Muscle of arm (tissue), 12 donors: ENCODE measurements around the gene FBLN5. TPM values are rescaled to one million over a fixed set of nuclear protein-coding genes. Genes with fewer than 3 reads are reported as not detected.

Source experiments
- DNase-seq: peaks from one replicate; pipeline ENCODE4 v3.0.0-alpha.2; 2013
- polyA plus RNA-seq, 12 donors: library from polyadenylated mRNA; unstranded; fragments of 120-200 nt; gene quantifications; one replicate each; pipeline ENCODE4 v1.2.1, GENCODE V29; 2013; ENCODE audit not compliant: insufficient read length in 12 of 12

FBLN5 gene
- polyA plus RNA-seq, 12 donors = 72.2 to 129 (median 86.7) TPM; not detected in 1

DNA sequence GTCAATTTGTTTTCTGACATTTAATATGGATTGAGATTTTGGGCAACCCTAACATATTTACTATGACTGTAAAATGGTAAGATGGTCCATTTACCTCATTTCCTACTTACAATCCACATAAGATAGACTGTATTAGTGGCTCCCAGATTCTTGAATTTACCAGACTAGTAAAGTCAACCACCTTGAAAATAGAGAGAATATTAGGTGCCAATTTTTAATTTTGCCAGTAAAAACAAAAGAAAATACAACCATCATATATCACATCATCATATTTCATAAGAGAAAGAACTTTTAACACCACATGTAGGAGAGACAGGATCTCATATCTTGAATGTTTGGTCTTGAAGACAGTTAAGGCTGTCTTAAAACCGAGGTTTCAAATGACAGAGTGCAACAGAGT is 7.7 kb upstream of the FBLN5 start:
- no peak for DNase-seq

DNA sequence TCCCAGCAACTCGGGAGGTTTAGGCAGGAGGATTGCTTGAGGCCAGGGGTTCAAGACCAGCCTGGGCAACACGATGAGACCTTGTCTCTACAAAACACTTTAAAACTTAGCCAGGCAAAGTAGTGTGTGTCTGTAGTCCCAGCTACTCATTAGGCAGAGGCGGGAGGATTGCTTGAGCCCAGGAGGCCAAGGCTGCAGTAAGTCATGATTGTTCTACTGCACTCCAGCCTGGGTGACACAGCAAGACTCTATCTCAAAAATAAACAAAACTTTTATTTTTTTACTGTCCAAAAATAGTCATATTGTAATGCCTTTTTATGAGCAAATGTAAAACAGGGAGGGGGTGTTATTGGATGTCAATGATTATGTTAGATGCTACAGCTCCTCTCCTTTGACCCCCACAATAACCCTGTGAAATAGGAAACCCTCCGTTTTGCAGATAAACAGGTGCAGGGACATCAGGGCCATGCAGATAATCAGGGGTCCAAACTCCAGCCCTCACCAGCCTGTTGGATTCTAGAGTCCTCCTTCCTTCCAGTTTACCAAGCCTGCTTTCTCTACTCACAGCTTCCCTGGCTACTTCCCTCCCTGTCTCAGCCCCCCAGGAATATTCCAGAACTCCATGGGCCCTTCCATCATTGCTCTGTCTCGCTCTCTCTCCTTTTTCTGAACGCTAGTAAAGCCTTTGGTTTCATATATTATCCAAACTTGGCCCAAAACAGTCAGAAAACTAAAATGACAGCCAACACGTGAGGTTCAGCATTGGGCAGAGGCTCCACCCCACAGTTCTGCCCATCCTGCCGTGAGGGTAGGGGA is 5.9 kb upstream of the FBLN5 start:
- DNase-seq = no peak

DNA sequence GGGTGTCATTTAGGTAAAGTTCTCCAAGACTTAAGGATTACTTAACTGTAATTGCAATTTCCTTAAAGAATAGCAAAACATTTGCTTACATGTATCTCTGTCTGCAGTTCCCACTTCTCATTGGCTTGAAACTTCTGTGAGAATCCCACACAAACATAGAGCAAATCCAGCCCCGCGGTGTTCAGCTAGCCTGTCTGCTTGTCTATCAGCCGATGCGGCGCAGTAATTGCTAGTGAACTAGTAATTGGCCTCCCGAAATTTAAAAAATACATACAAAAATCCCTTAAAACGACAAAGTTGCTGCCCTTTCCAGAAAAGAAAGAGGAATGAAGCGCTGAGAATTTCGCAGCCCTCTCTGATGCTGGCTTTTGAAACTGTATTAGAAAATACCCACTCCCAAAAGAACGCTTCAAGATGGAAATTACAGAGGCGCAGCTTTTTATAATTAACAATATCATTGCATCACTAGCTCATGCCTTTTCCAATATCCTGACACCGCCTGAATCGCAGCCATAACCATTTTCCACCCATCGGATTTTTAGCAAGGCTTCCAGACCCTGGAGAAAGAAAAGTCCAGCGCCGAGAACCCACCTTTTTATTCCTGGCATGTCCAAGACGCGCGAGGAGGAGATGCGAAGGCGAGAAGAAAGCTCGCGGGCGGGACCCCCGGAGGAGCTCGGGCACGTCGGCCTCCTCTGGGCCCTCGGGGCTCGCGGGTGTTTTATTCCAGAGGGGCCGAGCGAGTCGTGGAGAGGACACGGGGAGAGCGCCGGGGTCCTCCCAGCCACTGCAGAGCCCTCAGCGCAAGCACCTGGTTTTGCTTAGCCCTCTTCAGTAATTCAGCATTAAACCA is 646 bp downstream of the FBLN5 start:
- peak; percentile 61 for DNase-seq

DNA sequence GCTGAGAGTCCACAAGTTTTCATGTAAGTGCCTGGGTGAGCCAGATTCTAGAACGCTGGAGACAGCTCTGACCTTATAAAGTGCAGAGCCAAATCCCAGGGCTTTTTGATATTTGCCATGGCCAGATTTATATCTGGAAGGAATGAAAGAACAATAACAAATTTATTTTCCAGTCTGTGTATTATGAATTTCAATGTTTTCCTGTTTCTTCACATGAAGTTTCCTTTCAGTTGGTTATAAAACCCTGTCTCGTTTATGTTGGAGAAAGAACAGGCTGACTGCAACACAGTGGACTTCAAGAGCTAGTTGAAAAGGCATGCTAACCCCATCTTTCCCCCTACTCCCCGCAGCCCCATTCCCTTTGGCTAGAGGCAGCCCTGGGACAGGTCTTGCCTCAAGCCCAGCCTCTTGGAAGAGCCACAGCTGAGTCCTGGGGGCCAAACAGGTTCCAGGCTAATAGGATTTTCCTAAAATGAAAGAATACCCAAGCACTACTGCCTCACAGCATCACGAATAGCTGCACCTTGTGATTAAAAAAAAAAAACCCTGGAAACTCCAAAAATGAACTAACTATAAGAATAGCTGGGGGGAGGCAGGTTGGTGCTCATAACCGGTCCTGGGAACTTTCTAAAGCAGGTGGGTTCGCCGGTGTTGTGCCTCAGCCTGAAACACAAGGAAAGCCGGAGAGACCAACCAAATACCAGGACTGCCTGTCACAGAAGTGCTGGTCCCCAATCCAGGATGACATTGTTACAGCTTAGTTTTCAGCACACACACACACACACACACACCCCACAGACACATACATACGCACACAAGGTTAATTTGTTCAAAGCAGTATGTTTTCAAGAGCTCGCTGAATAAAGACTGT is 1.5 kb downstream of the FBLN5 start:
- DNase-seq = peak; percentile 37

DNA sequence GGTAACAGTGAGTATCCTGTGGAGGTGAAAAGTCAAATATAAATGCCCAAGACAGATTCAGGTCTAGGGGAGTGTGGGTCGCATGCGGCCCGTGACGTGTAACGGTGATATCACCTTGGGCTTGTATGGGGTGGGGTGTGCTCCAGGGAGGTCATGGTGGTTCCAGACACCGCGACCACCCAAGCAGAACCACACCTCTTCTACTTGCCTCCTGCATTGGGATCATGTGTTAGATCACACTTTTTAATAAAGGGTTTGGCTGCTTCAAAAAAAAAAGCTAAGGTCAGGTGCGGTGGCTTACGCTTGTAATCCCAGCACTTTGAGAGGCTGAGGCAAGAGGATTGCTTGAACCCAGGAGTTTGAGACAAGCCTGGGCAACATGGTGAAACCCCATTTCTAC is 4.5 kb downstream of the FBLN5 start:
- no peak for DNase-seq

DNA sequence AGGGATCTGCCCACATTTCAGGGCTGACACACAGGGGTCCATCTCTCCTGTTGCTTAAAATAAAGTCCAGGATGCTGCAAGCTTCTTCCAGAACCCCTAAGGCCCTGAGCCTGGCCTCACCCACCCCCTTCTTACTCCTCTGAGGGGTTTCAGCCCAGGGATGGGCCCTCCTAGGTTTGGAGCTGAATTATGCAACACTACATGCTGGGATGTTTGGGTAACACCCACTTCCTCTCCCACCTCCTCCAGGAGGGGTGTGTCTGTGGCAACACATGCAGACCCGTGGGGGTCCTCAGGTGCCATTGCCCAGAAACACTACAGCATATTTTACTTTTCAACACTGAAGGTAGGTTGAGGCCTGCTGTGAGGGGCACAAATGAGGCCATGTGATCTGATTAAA is 5.4 kb downstream of the FBLN5 start:
- DNase-seq = no peak

DNA sequence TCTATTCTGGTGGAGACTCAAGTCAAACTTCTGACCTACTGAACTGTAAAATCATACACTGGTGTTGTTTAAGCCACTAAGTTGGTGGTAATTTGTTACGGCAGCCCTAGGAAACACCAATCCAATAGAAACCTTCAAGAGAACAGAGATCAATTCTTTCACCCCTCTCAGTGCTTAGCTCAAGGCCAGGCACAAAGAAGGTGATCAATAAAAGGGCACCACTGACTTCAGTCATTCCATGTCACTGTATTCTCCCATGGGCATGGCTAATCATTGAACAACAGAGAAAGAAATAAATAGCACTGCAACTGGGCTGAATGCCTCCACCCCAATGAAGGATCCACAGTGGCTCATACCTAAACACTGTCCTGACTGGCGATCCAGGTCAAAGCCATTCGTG is 7.3 kb downstream of the FBLN5 start:
- no peak for DNase-seq

DNA sequence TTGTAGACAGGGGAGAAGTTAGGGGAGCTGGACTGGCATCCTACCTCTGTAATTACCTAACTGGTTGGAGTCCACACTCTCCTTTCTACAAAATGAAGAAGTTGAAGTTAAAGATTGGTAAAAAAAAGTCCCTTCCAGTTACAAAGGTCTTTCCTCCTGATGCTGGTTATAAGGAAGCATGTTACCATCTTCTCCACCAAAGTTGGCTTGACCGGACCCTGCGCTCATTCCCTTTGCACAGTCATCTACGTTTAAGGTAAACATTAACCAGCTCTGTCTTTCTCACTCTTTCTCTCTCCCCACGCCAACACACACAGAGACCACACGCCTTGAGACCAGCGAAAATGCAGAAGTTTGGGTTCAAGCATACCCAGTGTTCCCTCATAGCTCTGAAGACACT is 11.9 kb downstream of the FBLN5 start:
- no peak for DNase-seq

DNA sequence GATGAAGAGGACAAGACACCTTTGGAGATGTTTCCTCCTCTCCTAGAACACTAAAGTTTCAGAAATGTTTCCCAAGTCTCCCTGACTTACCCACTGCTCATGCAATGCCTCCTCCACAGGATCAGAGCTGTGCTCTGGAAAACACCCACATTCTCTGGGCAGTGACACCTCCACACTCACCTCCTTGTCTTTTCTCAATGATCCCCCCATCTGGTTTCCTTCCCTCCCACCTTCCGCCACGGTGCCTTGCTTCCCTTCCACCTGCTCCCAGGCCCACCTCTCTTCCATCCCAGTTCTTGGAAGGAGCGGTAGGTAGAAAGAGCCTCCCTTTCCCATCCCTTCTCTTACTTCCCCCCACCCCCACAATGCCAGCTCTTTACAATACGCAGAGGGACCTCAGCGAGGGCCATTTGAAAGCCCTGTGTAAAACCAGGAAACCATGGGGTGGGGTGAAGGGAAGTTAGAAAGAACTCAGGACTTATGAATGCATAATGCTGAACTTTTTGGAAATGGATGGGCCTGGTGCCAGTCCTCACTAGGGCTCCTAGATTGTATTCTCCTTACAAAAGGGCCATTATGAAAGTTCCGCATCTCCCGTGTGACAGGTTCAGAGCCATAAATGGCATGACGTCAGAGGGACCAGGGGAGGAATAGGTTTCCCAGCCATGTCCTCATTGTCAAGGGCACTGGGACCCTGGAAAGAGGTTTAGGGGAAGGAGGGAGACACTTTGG is 12.8 kb downstream of the FBLN5 start:
- DNase-seq = no peak

DNA sequence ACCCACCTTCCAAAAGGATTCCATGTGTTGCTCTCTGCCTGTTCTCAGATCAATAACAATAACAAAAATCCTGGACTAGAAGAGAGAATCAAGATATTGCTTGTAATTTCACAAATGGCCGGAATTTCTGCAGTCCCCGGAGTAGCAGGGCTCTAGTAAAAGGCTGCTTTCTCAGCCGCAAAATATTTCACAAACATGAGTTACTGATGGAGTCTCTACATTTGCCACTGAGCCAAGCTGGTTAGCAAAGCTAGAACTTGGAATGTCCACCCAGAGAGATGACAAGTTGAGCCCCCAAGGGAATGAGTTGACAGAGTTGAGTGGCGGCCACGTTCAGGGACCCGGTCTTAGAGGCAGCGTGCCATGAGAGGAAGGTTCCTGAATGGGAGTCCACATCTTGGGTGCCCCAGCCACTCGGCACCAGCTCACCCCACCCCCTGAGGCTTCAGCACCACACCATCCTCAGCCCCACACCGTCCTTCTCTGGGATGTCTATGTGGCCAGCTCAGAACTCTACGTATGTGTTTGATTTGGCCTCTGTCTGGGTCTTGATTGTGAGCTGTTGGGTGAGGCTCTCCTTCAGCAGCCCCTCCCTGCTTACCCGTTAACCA is 15.9 kb downstream of the FBLN5 start:
- no peak for DNase-seq

DNA sequence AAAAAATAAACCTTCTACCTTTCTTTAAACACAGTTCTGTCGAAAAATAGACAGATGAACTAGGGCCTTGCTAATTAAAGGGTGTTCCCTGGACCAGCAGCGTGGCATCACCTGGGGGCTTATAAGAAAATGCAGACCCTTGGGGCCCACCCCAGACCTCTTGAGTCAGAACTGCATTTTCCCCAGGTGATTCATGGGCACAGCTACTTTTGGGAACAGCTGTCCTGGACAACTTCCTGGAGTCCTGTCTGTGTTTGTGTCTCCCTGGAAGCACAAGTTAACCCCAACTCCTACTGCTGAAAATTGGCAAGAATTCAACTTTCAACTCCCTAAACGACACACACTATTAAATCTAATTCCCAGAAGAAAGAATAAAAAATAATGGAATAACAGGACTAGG is 17.8 kb downstream of the FBLN5 start:
- no peak for DNase-seq

DNA sequence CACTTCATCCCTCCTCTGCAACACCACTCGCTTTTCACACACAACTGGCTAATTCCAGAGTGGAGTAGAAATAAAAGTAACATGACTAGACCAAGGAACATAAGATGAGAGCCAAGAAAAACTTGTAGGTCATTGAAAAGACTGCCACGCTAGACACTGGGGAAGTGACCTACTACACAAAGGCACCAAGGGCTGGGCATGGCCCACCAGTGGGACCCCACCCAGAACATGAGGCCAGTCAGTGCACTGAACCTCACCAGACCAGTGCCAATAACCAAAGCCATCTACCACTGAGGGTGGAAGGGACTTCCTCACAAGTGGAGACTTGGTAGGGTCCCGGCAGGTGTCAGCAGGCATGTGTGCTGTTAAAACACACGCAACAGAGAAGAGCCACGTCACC is 19.7 kb downstream of the FBLN5 start:
- DNase-seq = no peak

DNA sequence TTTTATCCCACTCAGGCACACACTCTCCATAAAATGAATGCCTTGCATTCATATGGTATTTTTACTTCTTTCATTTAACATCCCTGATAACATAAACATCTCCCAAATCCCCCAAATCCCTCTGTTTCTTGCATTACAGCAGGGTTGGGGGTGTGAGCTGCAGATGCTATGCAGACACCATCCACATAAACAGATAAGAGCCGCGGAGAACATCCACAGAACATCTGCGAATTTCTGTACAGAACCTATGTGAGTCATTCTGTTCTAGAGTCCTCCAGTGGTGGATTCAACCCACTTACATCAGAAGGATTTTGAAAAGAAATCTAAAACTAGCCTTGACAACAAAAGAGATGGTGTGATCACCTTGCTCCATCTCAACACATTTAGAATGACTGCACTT is 20.3 kb downstream of the FBLN5 start:
- DNase-seq = no peak

DNA sequence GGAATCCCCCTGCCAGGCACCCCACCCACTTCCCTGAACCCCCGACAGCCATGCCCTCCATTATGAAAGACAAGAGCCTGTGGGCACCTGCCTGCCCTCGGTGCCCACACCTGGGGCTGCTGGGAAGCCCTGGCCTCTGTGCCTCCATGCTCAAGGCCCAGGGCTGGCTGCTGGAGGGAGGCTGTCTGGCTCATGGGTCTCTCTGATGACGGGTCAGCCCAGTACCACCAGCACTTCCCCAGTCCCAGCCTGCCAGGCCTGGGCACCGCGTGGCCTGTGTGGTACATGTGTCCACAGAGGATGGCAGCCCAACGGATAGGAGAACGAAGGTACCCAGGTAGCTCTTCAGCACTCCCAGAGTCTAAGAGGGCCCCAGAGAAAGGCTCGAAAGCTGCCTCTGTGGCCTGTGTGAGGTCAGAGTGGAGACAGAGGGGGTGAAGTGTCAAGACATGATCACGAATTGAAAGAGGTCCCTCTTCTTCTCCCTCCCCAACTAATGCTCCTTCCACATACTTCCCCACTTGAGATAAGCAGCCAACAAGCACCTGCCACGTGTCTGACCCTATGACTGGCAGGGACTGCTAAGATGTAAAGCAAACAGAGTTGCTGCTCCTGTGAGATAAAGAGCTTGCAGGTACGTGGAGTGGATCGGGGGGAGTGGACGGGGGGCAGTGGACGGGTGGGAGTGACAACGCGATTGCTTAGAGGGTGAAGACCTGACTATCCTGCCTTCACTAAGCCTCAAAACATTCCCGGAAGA is 21.2 kb downstream of the FBLN5 start:
- no peak for DNase-seq

DNA sequence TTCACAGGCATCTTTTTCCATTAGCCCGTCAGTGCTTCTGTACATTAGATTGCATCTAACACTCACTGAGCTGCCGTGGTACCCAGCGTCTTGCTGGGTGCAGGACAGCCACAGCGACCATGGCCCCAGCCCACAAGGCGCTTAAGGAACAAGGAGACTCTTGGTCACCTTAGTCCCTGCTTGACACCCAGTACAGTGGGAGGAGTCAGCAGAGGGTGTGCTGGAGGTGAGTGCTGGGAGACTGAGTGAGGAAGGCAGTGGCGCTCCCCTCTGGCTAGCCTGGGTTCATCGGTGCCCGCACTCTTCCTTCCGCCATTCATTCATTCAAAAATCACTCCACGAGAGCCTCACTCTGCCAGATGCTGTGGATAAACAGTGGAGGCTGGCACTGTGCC is 21.8 kb downstream of the FBLN5 start:
- DNase-seq = no peak

DNA sequence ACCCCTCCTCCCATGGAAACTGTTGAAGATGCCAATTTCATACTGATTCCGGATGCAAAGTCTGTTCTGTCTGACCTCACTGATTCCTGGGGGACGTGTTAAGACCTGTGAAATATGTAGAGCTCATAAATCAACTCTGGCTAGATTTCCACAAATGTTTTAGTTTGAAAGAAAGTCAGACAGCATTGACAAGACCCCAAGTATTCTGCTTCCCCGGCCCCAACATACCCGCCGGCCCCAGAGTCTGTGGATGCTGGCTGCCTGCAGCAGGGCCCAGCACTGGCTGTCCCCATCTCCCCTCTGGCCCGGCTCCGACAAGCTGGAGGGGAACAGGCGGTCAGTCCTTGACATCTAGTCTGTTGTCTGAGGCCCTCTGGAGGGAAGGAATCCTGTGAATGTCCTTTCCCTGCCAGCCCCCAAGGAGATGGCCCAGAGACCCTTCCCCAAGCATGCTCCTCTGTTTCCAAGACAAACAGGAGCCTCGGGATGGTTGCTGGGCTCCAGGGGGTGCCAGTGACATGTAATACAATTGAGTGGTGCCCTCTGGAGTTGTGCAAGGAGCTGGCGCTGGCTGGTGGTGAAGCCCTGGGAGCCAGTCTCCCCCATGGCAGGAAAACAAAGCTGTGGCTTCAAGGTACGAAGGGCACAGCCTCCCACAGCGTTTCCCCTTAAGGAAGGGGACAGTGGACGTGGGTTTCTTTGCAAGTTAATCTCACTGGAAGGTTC is 22.3 kb downstream of the FBLN5 start:
- peak; percentile 90 for DNase-seq

DNA sequence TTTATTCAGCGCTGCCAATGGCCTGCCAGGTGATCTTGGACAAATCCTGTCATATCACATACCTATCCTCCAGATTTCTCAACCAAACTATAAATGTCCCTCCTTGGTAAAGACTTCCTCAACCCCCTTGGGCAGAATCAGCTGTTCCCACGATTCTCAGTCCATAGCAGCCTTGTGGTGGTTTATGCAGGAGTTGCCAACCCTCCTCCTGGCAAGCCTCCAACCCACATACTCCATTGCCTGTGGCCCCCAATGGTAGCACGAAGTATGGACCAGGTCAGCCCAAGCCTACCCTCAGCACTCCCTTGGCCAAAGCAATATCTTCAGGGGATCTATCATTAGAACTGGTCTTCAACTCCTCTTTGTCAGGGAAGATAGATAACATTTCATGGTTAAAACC is 27.0 kb downstream of the FBLN5 start:
- no peak for DNase-seq

DNA sequence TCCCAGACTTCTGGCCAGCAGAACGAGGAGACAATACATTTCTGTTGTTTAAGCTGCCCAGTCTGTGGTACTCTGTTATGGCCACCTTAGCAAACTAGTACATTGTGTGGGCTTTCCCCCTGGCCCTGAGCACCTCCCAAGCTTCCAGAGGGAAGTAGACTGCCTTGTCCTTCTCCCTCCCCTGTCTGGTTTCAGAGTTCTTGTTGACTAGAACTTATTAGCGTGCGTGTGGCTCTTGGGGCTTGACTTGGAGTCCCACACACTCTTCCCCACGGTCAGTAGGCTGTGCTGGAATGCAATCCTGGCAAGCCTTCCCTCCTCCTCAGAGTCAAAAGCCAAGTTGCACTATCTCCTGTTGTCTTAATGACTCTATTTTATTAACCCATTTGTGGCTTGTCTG is 27.7 kb downstream of the FBLN5 start:
- no peak for DNase-seq

DNA sequence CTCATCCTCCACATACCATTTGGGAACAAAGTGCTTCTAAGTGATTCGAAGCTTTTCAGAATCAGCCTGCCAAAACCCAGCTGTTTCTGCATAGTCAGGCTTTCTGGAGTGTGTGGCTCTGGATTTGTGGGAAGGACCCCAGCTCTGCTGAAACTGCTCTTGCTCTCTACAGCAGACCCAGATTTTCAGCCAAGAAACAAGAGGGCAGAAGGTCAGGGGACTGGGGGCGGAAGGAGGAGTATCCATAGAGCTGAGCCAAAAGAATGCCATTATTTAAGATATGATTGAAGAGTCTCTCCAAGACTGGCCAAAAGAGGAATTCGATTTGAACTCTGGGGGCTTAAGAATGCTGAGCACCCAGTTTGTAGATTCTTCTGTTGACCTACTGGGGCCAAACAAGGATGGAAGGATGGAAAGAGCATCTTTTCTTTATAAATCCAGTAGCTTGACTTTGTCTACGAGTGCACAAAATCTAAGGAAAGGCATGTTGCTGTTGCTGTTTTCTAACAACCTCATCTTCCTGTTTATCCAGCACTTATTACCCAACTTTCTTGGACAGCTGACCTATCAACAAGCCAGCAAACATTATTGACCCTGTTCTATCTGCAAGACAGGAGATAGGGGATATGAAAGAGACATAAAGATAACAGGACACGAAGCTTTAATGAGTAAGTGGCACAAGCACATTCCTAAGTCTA is 29.2 kb downstream of the FBLN5 start:
- DNase-seq = no peak
